HepG2 (cell line): ENCODE results near the gene MCOLN1. TPM values are rescaled to one million over a fixed set of nuclear protein-coding genes. Genes with fewer than 3 reads are reported as not detected.

Source experiments
- DBP ChIP-seq: sonication (generic); formaldehyde crosslinking; IDR thresholded peaks from 2 replicates; pipeline ENCODE4 v1.4.0; 2020; ENCODE audit warnings: missing genetic modification reagents; ENCODE audit errors: not compliant biosample characterization
- FOXK1 ChIP-seq: sonication (generic); formaldehyde crosslinking; IDR thresholded peaks from 2 replicates; pipeline ENCODE4 v1.4.0; 2020; ENCODE audit warnings: low read depth, missing genetic modification reagents, borderline replicate concordance
- HNRNPUL1 ChIP-seq: fragments of 200-400 bp; formaldehyde crosslinking; IDR thresholded peaks from 2 replicates; pipeline ENCODE4 v1.6.1; 2017; ENCODE audit warnings: low read depth, mild to moderate bottlenecking, low read length, moderate library complexity
- JUND ChIP-seq: sonication (generic); formaldehyde crosslinking; IDR thresholded peaks from 2 replicates; pipeline ENCODE4 v1.8.0; 2022; ENCODE audit warnings: mild to moderate bottlenecking, missing genetic modification reagents
- NR2F2 ChIP-seq: IDR thresholded peaks from 2 replicates; pipeline ENCODE4 v1.6.1; 2012; ENCODE audit warnings: low read depth, inconsistent platforms, borderline replicate concordance
- SP4 ChIP-seq: sonication (generic); formaldehyde crosslinking; IDR thresholded peaks from 2 replicates; pipeline ENCODE4 v1.8.1; 2023; ENCODE audit warnings: mild to moderate bottlenecking, missing genetic modification reagents
- TCF7 ChIP-seq: sonication (generic); IDR thresholded peaks from 2 replicates; pipeline ENCODE4 v1.6.1; 2016; ENCODE audit warnings: antibody characterized with exemption, low read depth
- ZFP1 ChIP-seq: IDR thresholded peaks from 2 replicates; pipeline ENCODE4 v1.6.1; 2016
- ZNF10 ChIP-seq: sonication (generic); formaldehyde crosslinking; IDR thresholded peaks from 2 replicates; pipeline ENCODE4 v1.4.0; 2020; ENCODE audit warnings: mild to moderate bottlenecking, low read depth, missing genetic modification reagents, borderline replicate concordance
- ZNF225 ChIP-seq: sonication (generic); formaldehyde crosslinking; IDR thresholded peaks from 2 replicates; pipeline ENCODE4 v1.4.0; 2020; ENCODE audit warnings: mild to moderate bottlenecking, missing genetic modification reagents
- ZNF274 ChIP-seq: sonication (generic); formaldehyde crosslinking; IDR thresholded peaks from 2 replicates; pipeline ENCODE4 v1.5.1; 2020; ENCODE audit warnings: mild to moderate bottlenecking, missing genetic modification reagents
- ZNF281 ChIP-seq: sonication (generic); formaldehyde crosslinking; IDR thresholded peaks from 2 replicates; pipeline ENCODE4 v1.4.0; 2020; ENCODE audit warnings: missing genetic modification reagents, borderline replicate concordance
- ZNF512 ChIP-seq: sonication (generic); formaldehyde crosslinking; IDR thresholded peaks from 2 replicates; pipeline ENCODE4 v1.4.0; 2020; ENCODE audit warnings: mild to moderate bottlenecking, missing genetic modification reagents
- ZNF670 ChIP-seq: sonication (generic); formaldehyde crosslinking; IDR thresholded peaks from 2 replicates; pipeline ENCODE4 v1.8.0; 2022; ENCODE audit warnings: mild to moderate bottlenecking, missing genetic modification reagents, borderline replicate concordance
- polyA plus RNA-seq, 8 experiments: library from polyadenylated mRNA; depleted of rRNA in 3 of 8; stranded (reverse) in 7 of 8; unstranded in 1 of 8; fragments of >200 nt; fragmentation: Illumina TruSeq in 4 of 8; extraction: Trizol in 4 of 8; gene quantifications; 2 replicates each; pipeline versions ENCODE4 v1.2.1 to v1.2.3, GENCODE V29; 2011 to 2016; ENCODE audit warnings: low read depth in 4 of 8, missing spikeins in 1 of 8, mixed read lengths in 1 of 8; ENCODE audit not compliant: insufficient read depth in 1 of 8
- total RNA-seq, 5 experiments: library from RNA; depleted of rRNA; stranded (reverse); fragments of >200 nt; fragmentation: Illumina TruSeq; extraction: Trizol; gene quantifications; 2 replicates each; pipeline ENCODE4 v1.2.3, GENCODE V29; 2016; ENCODE audit warnings: low read depth in 1 of 5
- TF ChIP-seq, protein P1 (sequence below): sonication (generic); formaldehyde crosslinking; IDR thresholded peaks from 2 replicates; pipeline ENCODE4 v1.4.0; 2020; ENCODE audit warnings: missing genetic modification reagents, borderline replicate concordance
- TF ChIP-seq, protein P2 (sequence below): sonication (generic); formaldehyde crosslinking; IDR thresholded peaks from 2 replicates; pipeline ENCODE4 v1.5.0; 2020; ENCODE audit warnings: missing genetic modification reagents

The MCOLN1 gene
- total and polyA plus RNA-seq, 2 of the 13 experiments (the other 11 are each of a cell fraction or from before 2014, with no cell fraction given): 3.4 to 15.7 TPM

DNA sequence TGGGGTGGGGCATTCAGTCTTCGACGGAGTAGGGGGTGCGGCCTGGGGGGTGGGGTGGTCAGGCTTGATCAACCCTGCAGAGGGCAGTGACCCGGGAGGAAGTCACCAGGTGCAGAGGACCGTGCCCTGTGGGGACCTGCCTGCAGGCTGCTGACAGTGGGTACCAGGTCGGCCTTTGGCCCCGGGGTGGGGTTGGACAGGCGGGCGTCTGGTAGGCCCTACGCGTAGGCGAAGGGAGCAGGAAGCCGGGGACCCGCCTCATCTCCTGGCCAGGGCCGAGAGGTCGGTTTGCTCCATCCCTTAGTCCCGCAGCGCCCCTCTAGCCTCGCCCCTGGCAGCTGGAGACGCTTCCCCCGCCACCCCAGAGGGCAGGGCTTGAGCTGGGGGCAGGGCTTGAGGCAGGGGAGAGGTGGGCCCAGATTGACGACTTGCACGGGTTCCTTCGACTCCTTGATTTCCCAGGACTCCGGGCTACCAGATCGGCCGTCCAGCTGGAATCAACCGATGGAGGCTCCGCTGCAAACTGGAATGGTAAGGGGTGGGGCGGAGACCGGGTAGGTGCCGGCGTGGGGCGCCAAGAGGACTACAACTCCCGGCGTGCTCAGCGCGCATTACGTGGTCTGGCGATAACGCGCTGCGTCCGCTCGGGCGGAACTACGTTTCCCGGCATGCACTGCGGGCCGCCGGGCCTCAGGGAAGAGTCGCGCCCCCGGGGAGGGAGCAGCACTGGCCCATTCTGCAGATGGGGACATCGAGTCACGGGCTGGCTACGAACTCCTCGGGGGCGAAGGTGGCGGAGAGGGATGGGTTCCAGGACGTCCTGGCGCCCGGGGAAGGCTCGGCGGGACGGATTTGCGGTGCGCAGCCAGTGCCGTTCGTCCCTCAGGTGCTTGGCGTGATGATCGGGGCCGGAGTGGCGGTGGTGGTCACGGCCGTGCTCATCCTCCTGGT, 12.9 kb downstream of the MCOLN1 start, which contains the start of gene PNPLA6 (continued):
- TF ChIP-seq ZNF274 (CRISPR knock-in tag): peak; percentile 40; the same call in 1 of the 2 replicates
- TF ChIP-seq ZNF281 (CRISPR knock-in tag): peak; percentile 9; the same call in 1 of the 2 replicates
- TF ChIP-seq, protein P1, sequence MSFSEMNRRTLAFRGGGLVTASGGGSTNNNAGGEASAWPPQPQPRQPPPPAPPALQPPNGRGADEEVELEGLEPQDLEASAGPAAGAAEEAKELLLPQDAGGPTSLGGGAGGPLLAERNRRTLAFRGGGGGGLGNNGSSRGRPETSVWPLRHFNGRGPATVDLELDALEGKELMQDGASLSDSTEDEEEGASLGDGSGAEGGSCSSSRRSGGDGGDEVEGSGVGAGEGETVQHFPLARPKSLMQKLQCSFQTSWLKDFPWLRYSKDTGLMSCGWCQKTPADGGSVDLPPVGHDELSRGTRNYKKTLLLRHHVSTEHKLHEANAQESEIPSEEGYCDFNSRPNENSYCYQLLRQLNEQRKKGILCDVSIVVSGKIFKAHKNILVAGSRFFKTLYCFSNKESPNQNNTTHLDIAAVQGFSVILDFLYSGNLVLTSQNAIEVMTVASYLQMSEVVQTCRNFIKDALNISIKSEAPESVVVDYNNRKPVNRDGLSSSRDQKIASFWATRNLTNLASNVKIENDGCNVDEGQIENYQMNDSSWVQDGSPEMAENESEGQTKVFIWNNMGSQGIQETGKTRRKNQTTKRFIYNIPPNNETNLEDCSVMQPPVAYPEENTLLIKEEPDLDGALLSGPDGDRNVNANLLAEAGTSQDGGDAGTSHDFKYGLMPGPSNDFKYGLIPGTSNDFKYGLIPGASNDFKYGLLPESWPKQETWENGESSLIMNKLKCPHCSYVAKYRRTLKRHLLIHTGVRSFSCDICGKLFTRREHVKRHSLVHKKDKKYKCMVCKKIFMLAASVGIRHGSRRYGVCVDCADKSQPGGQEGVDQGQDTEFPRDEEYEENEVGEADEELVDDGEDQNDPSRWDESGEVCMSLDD (CRISPR knock-in tag): peak; percentile 63; the same call in 1 of the 2 replicates
- TF ChIP-seq ZNF225 (CRISPR knock-in tag): no peak
- no peak for TF ChIP-seq ZNF10 (CRISPR knock-in tag)
- peak; percentile 57; the same call in 1 of the 2 replicates for TF ChIP-seq ZNF670
- TF ChIP-seq HNRNPUL1: no peak
- no peak; the same call in 1 of the 2 replicates for TF ChIP-seq NR2F2
- TF ChIP-seq ZNF512 (CRISPR knock-in tag): no peak
- TF ChIP-seq, protein P2, sequence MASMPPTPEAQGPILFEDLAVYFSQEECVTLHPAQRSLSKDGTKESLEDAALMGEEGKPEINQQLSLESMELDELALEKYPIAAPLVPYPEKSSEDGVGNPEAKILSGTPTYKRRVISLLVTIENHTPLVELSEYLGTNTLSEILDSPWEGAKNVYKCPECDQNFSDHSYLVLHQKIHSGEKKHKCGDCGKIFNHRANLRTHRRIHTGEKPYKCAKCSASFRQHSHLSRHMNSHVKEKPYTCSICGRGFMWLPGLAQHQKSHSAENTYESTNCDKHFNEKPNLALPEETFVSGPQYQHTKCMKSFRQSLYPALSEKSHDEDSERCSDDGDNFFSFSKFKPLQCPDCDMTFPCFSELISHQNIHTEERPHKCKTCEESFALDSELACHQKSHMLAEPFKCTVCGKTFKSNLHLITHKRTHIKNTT (CRISPR knock-in tag): no peak
- peak; percentile 88; the same call in 1 of the 2 replicates for TF ChIP-seq FOXK1
- peak; percentile 68 for TF ChIP-seq JUND
- TF ChIP-seq SP4 (CRISPR knock-in tag): peak; percentile 84
- TF ChIP-seq ZFP1 (CRISPR knock-in tag): peak; percentile 51; the same call in 1 of the 2 replicates
- TF ChIP-seq DBP (CRISPR knock-in tag): no peak
- TF ChIP-seq TCF7: no peak
